ENCODE measurements around the gene OR51A4.

DNA sequence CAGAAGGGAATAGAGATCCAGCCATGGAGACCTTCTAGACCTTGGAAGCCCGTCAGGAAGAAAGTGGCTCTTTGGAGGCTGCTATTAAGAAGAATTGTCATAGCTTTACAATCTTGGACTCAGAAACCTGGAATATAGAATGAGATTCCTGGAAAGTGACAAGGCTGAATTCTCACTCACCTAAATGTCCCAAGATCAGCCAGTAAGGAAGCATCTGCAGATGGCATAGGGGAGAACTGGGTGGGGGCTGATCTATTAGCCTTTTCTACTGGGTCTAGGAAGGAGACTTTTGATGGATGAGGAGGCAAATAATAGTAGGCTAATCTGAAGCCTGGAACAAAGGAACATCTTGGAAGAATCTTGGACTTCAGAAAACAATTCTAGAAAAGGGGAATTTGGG is 23.2 kb downstream of the OR51A4 start, which contains the start of gene OR51G1:
- TF ChIP-seq HNRNPUL1 (IDR thresholded peaks at IDR 0.05; ENCODE audit: low read length) (no peak), FOS (IDR thresholded peaks at IDR 0.05; ENCODE audit: extremely low read depth, insufficient read length) (no peak), SMC3 (conservative IDR thresholded peaks at IDR 0.05; ENCODE audit: insufficient read depth, low read depth, low read length) (no peak), ZNF121 (CRISPR knock-in tag; conservative IDR thresholded peaks at IDR 0.05) (no peak), JUNB (CRISPR knock-in tag; conservative IDR thresholded peaks at IDR 0.05) (no peak), CBFA2T2 (conservative IDR thresholded peaks at IDR 0.05) (no peak), MEF2D (tag; conservative IDR thresholded peaks at IDR 0.05; ENCODE audit: low read depth) (no peak), TCF7 (IDR thresholded peaks at IDR 0.05; ENCODE audit: borderline replicate concordance) (no peak), MBD2 (IDR thresholded peaks at IDR 0.05; ENCODE audit: borderline replicate concordance, low read depth) (no peak), SNRNP70 (optimal IDR thresholded peaks at IDR 0.05; ENCODE audit: low read depth, low read length) (no peak), SMAD3 (CRISPR knock-in tag; conservative IDR thresholded peaks at IDR 0.05) (no peak), TOE1 (IDR thresholded peaks at IDR 0.05; ENCODE audit: borderline replicate concordance) (no peak), TOE1 (CRISPR knock-in tag; IDR thresholded peaks at IDR 0.05; ENCODE audit: borderline replicate concordance, low read depth) (no peak)
- TF ChIP-seq, protein P1, sequence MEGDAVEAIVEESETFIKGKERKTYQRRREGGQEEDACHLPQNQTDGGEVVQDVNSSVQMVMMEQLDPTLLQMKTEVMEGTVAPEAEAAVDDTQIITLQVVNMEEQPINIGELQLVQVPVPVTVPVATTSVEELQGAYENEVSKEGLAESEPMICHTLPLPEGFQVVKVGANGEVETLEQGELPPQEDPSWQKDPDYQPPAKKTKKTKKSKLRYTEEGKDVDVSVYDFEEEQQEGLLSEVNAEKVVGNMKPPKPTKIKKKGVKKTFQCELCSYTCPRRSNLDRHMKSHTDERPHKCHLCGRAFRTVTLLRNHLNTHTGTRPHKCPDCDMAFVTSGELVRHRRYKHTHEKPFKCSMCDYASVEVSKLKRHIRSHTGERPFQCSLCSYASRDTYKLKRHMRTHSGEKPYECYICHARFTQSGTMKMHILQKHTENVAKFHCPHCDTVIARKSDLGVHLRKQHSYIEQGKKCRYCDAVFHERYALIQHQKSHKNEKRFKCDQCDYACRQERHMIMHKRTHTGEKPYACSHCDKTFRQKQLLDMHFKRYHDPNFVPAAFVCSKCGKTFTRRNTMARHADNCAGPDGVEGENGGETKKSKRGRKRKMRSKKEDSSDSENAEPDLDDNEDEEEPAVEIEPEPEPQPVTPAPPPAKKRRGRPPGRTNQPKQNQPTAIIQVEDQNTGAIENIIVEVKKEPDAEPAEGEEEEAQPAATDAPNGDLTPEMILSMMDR (IDR thresholded peaks at IDR 0.05 in 2 of 3, conservative IDR thresholded peaks at IDR 0.05 in 1 of 3; ENCODE audit: insufficient read depth in 2 of 3, low read depth in 1 of 3, low read length in 3 of 3), result no peak

Data from K562 (cell line).